GM18861 (cell line): Measurements from ENCODE around the gene SLC9B1.
A peak's percentile ranks its signal among the peaks of the same experiment; 100 is the strongest.
"Not testable (repeated sequence)": the region's sequence is repeated elsewhere in the genome, so short reads cannot be mapped to it uniquely, and the experiment has no call there.

Experiments
- ATAC-seq: cut with Tn5 transposase; IDR thresholded peaks from one replicate; pipeline ENCODE4 v1.9.1; 2021; ENCODE audit not compliant: unreplicated experiment

The SLC9B1 gene

DNA sequence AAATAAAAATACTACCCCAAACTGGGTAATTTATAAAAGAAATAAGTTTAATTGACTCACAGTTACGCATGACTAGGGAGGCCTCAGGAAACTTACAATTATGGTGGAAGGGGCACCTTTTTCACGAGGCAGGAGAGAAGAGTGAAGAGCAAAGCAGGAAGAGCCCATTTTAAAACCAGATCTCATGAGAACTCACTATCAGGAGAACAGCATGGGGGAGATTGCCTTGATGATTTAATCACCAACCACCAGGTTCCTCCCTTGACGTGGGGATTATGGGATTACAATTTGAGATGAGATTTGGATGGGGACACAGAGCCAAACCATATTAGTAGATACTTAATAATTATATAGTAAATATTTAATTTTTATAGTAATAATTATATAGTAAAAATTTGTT, 140.6 kb downstream of the SLC9B1 start:
- ATAC-seq, result no peak

DNA sequence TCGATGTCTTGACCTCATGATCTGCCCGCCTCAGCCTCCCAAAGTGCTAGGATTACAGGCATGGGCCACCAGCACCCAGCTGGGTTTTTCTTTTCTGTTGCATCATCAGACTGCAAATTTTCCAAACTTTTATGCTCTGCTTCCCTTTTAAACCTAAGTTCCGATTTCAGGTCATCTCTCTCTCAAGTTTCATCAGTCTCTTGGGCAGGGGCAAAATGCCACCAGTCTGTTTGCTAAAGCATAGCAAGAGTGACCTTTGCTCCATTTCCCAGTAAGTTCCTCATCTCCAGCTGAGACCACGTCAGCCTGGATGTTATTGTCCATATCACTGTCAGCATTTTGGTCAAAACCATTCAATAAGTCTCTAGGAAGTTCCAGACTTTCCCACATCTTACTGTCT, 141.2 kb downstream of the SLC9B1 start:
- not testable (repeated sequence) for ATAC-seq

DNA sequence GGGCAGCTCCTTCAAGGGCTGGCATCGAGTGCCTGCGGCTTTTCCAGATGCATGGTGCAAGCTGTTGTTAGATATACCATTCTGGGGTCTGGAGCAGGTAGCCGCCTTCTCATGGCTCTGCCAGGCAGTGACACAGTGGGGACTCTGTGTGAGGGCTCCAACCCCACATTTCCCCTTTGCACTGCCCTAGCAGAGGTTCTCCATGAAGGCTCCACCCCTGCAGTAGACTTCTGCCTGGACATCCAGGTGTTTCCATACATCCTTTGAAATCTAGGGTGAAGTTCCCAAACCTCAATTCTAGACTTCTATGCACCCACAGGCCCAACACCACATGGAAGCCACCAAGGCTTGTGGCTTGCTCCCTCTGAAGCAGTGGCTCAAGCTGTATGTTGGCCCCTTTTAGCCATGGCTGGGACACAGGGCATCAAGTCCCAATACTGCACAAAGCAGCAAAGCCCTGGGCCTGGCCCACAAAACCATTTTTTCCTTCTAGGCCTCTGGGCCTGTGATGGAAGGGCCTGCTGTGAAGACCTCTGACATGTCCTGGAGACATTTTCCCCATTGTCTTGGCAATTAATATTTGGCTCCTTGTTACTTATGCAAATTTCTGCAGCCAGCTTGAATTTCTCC, 141.9 kb downstream of the SLC9B1 start:
- not testable (repeated sequence) for ATAC-seq

- ATAC-seq, result no peak
These were observed 147.7 kb downstream of the SLC9B1 start for GRCh38 chr4:102871772-102872171.

GRCh38 chr4:102869569-102870197, 149.8 kb downstream of the SLC9B1 start:
- ATAC-seq, result peak; percentile 26

DNA sequence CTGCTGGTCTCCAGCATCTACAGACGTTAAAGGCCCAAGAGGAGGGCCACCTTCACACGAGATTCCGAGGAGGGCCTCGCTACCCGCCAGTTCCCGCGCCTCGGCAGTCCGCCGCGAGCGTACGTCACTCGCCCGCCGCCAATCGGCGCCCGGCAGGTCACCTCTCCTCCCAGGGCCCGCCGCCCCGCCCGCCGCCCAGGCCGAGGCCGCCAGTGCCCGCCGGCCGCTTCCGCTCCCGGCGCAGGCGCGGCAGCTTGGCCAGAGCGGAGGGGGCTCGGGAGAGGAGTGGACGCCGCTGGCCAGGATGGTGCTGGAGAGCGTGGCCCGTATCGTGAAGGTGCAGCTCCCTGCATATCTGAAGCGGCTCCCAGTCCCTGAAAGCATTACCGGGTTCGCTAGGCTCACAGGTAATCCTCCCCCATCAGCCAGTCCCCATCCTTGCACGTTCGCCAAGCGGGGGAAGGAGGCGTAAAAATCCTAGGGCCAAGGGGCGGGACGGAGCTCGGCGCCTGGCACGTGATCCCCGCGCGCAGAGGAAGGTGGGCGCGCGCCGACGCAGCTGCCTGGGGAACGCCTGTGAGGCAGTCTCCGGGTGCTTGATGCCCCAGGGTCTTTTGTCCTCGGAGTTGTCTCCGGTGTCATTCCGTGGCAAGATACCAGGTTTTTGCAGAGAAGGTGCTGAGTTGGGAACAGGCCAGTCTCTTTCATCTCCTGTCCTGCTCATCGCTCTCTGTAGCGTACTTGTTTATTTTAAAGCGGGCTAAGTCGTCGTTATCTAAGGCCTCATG, 150.5 kb downstream of the SLC9B1 start, which contains the start of gene CISD2:
CISD2 (plus strand) TSS at position 212 of the 788 bp plus-strand sequence; CDS start at position 305, 93 bp downstream.
- peak; percentile 79 for ATAC-seq

DNA sequence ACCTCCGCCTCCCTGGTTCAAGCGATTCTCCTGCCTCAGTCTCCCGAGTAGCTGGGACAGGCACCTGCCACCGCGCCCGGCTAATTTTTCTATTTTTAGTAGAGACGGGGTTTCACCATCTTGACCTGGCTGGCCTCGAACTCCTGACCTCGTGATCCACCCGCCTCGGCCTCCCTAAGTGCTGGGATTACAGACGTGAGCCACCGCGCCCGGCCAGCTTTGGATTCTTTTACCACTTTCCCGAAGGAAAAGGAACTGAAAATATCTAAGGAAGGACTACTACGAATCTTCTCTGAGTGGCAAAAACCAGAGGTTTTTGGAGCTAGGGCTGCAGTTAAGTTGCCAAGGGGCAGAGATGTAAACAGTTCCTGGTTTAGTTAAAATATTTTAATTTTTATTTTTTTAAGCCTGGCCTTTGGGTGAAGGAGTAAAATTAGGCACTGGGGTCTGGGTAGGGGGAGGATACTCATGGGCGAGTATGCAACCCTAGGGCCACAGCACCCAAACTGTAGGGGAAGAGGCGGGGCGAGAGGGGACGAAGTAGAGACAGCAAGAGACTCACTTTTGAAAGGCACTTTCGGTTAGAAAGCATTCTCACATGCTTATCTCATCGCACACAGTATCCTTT, 151.2 kb downstream of the SLC9B1 start:
- ATAC-seq, result no peak

- ATAC-seq, result no peak
These were observed 152.0 kb downstream of the SLC9B1 start for GRCh38 chr4:102867278-102868152.

DNA sequence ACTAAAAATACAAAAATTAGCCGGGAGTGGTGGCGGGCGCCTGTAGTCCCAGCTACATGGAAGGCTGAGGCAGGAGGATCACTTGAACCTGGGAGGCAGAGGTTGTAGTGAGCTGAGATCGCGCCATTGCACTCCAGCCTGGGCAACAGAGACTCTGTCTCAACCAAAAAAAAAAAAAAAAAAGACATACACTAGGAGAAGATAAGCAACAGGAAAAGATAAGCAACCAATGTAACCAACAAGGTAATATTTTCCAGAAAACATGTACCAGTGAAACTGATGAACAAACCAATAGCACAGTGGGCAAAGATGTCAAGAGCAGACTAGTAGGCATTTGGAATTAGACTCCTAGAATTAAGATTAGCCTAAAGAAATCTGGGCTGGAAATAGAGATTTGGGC, 154.2 kb downstream of the SLC9B1 start:
- ATAC-seq, result not testable (repeated sequence)

- ATAC-seq, result no peak
These were observed 156.8 kb downstream of the SLC9B1 start for GRCh38 chr4:102862747-102863146.

DNA sequence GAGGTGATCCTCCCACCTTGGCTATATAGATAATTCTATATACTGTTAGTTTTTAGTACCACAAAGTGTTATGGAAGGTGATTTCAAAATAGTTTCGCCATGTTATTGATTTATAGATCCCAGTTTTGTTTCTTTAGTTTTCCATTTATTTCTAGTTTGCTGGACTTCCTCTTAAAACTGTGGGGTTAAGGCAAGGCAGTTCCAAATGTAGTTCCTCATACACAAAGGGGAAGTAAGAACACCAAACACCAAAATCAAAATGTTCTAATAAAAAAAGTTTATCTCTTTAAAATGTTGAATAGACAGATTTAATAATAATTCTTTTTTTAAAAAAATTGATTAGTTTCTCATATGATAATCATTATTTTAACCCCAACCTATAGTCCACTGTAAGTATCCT, 157.5 kb downstream of the SLC9B1 start:
- no peak for ATAC-seq

DNA sequence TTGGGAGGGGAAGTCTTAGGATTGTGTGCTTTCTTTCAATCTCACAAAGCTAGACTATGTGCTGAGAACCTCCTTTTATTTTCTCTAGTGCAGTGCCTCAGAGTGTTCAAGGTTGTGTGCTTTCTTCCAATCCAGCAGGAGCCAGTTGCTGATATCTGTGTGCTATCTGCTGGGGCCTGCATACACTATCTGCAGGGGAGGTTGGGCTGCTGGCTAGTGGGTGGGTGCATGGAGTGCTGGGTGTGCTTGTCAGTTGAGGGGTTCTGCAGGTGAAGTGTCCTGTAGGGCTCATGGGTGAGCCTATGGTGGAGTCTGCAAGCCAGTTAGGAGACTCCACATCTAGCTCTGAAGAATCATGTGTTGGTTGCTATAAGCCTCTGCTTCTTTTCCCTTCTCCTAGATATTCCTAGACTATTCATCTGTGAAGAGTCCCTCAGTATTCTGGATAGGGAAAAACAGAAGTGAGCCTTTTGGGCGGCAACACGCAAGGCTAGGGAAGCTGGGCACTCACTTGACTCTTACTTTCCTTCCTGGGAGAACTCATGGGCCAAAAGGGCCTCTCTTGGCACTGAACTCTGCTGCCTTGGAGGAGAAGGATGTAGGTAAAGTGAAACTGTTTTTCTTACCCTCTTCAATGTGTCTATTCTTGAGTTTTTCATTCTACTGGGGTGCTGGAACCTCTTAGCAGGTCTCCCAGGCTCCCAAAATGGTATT, 158.7 kb downstream of the SLC9B1 start:
- no peak for ATAC-seq

GRCh38 chr4:102858828-102859464, 160.6 kb downstream of the SLC9B1 start:
- no peak for ATAC-seq
